Lower leg skin (tissue), 4 donors: ENCODE results near the gene PAIP2. TPM values are rescaled to one million over a fixed set of nuclear protein-coding genes. Genes with fewer than 3 reads are reported as not detected.
"Not testable (repeated sequence)": the region's sequence is repeated elsewhere in the genome, so short reads cannot be mapped to it uniquely, and the experiment has no call there.

Experiments
- DNase-seq, 2 donors: peaks; one replicate each; pipeline ENCODE4 v3.0.0-alpha.2; 2019; ENCODE audit warnings: low spot score in 2 of 2
- H3K4me3 ChIP-seq: fragments of 200-600 bp; sonication (generic); 2 replicates; pipeline ENCODE4 v1.5.1; 2017; ENCODE audit warnings: mild to moderate bottlenecking, low read depth; ENCODE audit not compliant: poor library complexity, severe bottlenecking
- CTCF ChIP-seq, 3 donors: fragments of 450-650 bp; IDR thresholded peaks; one replicate each; pipeline ENCODE4 v1.5.1; 2016; ENCODE audit warnings: antibody characterized with exemption in 3 of 3, mild to moderate bottlenecking in 3 of 3, moderate library complexity in 2 of 3
- POLR2A ChIP-seq, 2 donors: fragments of 450-650 bp; IDR thresholded peaks; one replicate each; pipeline ENCODE4 v1.6.1; 2016 to 2017; ENCODE audit warnings: antibody characterized with exemption in 2 of 2, mild to moderate bottlenecking in 1 of 2, moderate library complexity in 1 of 2
- WGBS, 2 donors: methylation state at CpG; one replicate each; pipeline ENCODE4 v1.1.5; 2018; 5-methylcytosine and 5-hydroxymethylcytosine counted together
- intact Hi-C: fragments of 100-400 bp; cut with DNase I; formaldehyde crosslinking; loops from one replicate; pipeline ENCODE4 v1.15.0; 2023; ENCODE audit warnings: low total_unique reads
- total RNA-seq, 4 donors: library from RNA; depleted of rRNA; stranded (reverse); fragments of >200 nt; gene quantifications; one replicate each; pipeline ENCODE4 v1.1.0, GENCODE V29; 2016

Gene PAIP2
- total RNA-seq, 4 donors from 2014 or later, result 47.4 to 81.5 (median 64.7) TPM

GRCh38 chr5:139342423-139342723 lies 719 bp downstream of the PAIP2 start:
- H3K4me3 ChIP-seq, result peak overlapping the region; percentile 85
- DNase-seq, result no peak
- intact Hi-C loops, result no loop called here
- WGBS, 2 donors, result 1% methylated on average over 16 of the region's 16 CpGs
- no peak for TF ChIP-seq POLR2A (IDR thresholded peaks at IDR 0.05)
- no peak for TF ChIP-seq CTCF (IDR thresholded peaks at IDR 0.05)

GRCh38 chr5:139343476-139343875 lies 1.8 kb downstream of the PAIP2 start:
- TF ChIP-seq CTCF (IDR thresholded peaks at IDR 0.05) (no peak), POLR2A (IDR thresholded peaks at IDR 0.05) (no peak)
- no peak for DNase-seq
- WGBS, 2 donors, result 81 to 83% methylated on average over 9 of the region's 9 CpGs
- intact Hi-C loops, result no loop called here
- H3K4me3 ChIP-seq, result no peak overlapping the region

- no peak for TF ChIP-seq POLR2A (IDR thresholded peaks at IDR 0.05)
- TF ChIP-seq CTCF (IDR thresholded peaks at IDR 0.05), result no peak
- 67 to 86% methylated on average over 2 of the region's 2 CpGs for WGBS, 2 donors
- intact Hi-C loops, result no loop called here
- no peak for DNase-seq
- no peak overlapping the region for H3K4me3 ChIP-seq
Measured at GRCh38 chr5:139344177-139344576, 2.5 kb downstream of the PAIP2 start.

- DNase-seq, intact Hi-C loops, H3K4me3 ChIP-seq: not testable (repeated sequence)
- WGBS, 2 donors, result 91% methylated on average over 8 of the region's 8 CpGs
Measured at GRCh38 chr5:139345442-139345841, 3.8 kb downstream of the PAIP2 start.

- 90 to 96% methylated on average over 9 of the region's 9 CpGs for WGBS, 2 donors
- H3K4me3 ChIP-seq, intact Hi-C loops, DNase-seq: not testable (repeated sequence)
Measured at GRCh38 chr5:139347863-139348262, 6.2 kb downstream of the PAIP2 start.

GRCh38 chr5:139354186-139354585 lies 12.5 kb downstream of the PAIP2 start:
- 96 to 99% methylated on average over 3 of the region's 3 CpGs for WGBS, 2 donors
- TF ChIP-seq CTCF (IDR thresholded peaks at IDR 0.05), result no peak
- TF ChIP-seq POLR2A (IDR thresholded peaks at IDR 0.05), result no peak
- DNase-seq, result no peak
- intact Hi-C loops, result no loop called here
- H3K4me3 ChIP-seq, result no peak overlapping the region

- H3K4me3 ChIP-seq, intact Hi-C loops, DNase-seq: not testable (repeated sequence)
- WGBS, 2 donors, result 96 to 97% methylated on average over 8 of the region's 8 CpGs
Measured at GRCh38 chr5:139355900-139356299, 14.2 kb downstream of the PAIP2 start.

- TF ChIP-seq CTCF (IDR thresholded peaks at IDR 0.05), result no peak
- no peak for TF ChIP-seq POLR2A (IDR thresholded peaks at IDR 0.05)
- intact Hi-C loops, result no loop called here
- peak in 1 of 2 donors; percentile 39 for DNase-seq
- no peak overlapping the region for H3K4me3 ChIP-seq
Measured at GRCh38 chr5:139358064-139358463, 16.4 kb downstream of the PAIP2 start.
